Right atrium auricular region (tissue), 2 donors: ENCODE measurements around the gene NBEAL2. TPM values are rescaled to one million over a fixed set of nuclear protein-coding genes. Genes with fewer than 3 reads are reported as not detected.

Source experiments
- DNase-seq: peaks from one replicate; pipeline ENCODE4 v3.0.0-alpha.2; 2019; ENCODE audit warnings: low spot score
- H3K27ac ChIP-seq, 2 donors: fragments of 200-600 bp; sonication (generic); 1 replicate in 1 of 2; 2 replicates in 1 of 2; pipeline ENCODE4 v1.5.1; 2016 to 2019
- H3K27me3 ChIP-seq, 2 donors: fragments of 200-600 bp; sonication (generic); one replicate each; pipeline versions ENCODE4 v1.5.1 to v1.6.0; 2017 to 2019
- H3K36me3 ChIP-seq: fragments of 200-600 bp; sonication (generic); one replicate; pipeline ENCODE4 v1.5.1; 2016
- H3K4me1 ChIP-seq, 2 donors: fragments of 200-600 bp; sonication (generic); one replicate each; pipeline versions ENCODE4 v1.5.1 to v1.6.0; 2017 to 2019
- H3K4me3 ChIP-seq, 2 donors: fragments of 200-600 bp; sonication (generic); 1 replicate in 1 of 2; 2 replicates in 1 of 2; pipeline ENCODE4 v1.5.1; 2017 to 2019; ENCODE audit warnings: mild to moderate bottlenecking in 1 of 2, moderate library complexity in 1 of 2
- H3K9me3 ChIP-seq, 2 donors: fragments of 200-600 bp; sonication (generic); one replicate each; pipeline ENCODE4 v1.5.1; 2019
- CTCF ChIP-seq, 2 donors: fragments of 200-600 bp; sonication (generic); IDR thresholded peaks; one replicate each; pipeline ENCODE4 v1.5.1; 2019; ENCODE audit warnings: antibody characterized with exemption in 2 of 2
- total RNA-seq, 2 donors: library from RNA; depleted of rRNA; stranded (reverse); fragments of >200 nt; gene quantifications; one replicate each; pipeline ENCODE4 v1.1.0, GENCODE V29; 2016

NBEAL2 gene
- total RNA-seq, 2 donors from 2014 or later = 7.5 to 15.3 TPM

GRCh38 chr3:46977811-46978195 is 1.7 kb upstream of the NBEAL2 start:
- no peaks in the 10 kb centered on the region for H3K9me3 ChIP-seq
- no peak for TF ChIP-seq CTCF (IDR thresholded peaks at IDR 0.05)
- no peaks in the 10 kb centered on the region for H3K27me3 ChIP-seq
- no peaks in the 10 kb centered on the region for H3K36me3 ChIP-seq
- peak overlapping the region; percentile 89 to 92 for H3K27ac ChIP-seq
- no peak for DNase-seq
- peaks cover 0 to 64% of the 10 kb centered on the region in 2 donors for H3K4me1 ChIP-seq
- H3K4me3 ChIP-seq = no peak overlapping the region

GRCh38 chr3:46978381-46978780 is 1.1 kb upstream of the NBEAL2 start:
- TF ChIP-seq CTCF (IDR thresholded peaks at IDR 0.05) = no peak
- DNase-seq = no peak
- Histone ChIP-seq H3K27me3 (no peaks in the 10 kb centered on the region), H3K4me1 (peaks cover 0 to 64% of the 10 kb centered on the region in 2 donors), H3K4me3 (peak overlapping the region in 1 of 2 donors; percentile 60), H3K9me3 (no peaks in the 10 kb centered on the region), H3K27ac (peak overlapping the region; percentile 89 to 92), H3K36me3 (no peaks in the 10 kb centered on the region)

- Histone ChIP-seq H3K4me1 (peaks cover 0 to 49% of the 10 kb centered on the region in 2 donors), H3K36me3 (no peaks in the 10 kb centered on the region), H3K9me3 (no peaks in the 10 kb centered on the region), H3K4me3 (peak overlapping the region; percentile 59 to 60), H3K27ac (peak overlapping the region; percentile 89 to 92), H3K27me3 (no peaks in the 10 kb centered on the region)
- no peak for TF ChIP-seq CTCF (IDR thresholded peaks at IDR 0.05)
- DNase-seq = no peak
These were observed 562 bp downstream of the NBEAL2 start for GRCh38 chr3:46979958-46980497.

- Histone ChIP-seq H3K4me1 (peaks cover 0 to 43% of the 10 kb centered on the region in 2 donors), H3K27ac (peak overlapping the region in 1 of 2 donors; percentile 22), H3K27me3 (no peaks in the 10 kb centered on the region), H3K4me3 (peak overlapping the region; percentile 25 to 31), H3K36me3 (no peaks in the 10 kb centered on the region), H3K9me3 (no peaks in the 10 kb centered on the region)
- no peak for TF ChIP-seq CTCF (IDR thresholded peaks at IDR 0.05)
- no peak for DNase-seq
These were observed 2.5 kb downstream of the NBEAL2 start for GRCh38 chr3:46981932-46982471.

- H3K9me3 ChIP-seq = no peaks in the 10 kb centered on the region
- H3K36me3 ChIP-seq = no peaks in the 10 kb centered on the region
- H3K27ac ChIP-seq = no peak overlapping the region
- H3K4me3 ChIP-seq = no peak overlapping the region
- peaks cover 0 to 43% of the 10 kb centered on the region in 2 donors for H3K4me1 ChIP-seq
- H3K27me3 ChIP-seq = no peaks in the 10 kb centered on the region
- DNase-seq = no peak
- TF ChIP-seq CTCF (IDR thresholded peaks at IDR 0.05) = no peak
These were observed 3.1 kb downstream of the NBEAL2 start for GRCh38 chr3:46982546-46982945.
